DMS 273 treated with DMSO at 0.1 percent for 48 hours (cell line): ENCODE data around the gene PSAP.

Experiments
- DNase-seq: peaks from one replicate; lab custom pipeline; 2025; lab: John Stamatoyannopoulos, UW

PSAP gene

DNA sequence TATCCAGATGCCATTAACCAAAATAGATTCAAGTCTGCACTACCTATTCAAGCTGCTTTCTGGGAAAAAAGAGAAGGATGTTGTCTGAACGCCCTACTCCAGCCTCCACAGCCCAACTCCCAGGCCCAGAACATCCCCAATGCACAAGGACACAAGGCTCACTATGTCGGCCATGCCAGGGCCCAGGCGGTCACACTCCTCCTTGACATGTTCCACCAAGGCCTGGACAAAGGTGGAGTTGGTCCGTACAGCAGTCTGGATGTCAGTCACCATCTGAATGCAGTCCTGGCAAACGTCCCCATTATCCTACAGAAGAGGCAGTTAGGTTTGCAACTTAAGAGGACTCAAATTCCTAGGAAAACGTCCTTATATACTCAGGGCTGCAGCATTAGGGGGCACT, 23.2 kb downstream of the PSAP start:
- DNase-seq = no peak

DNA sequence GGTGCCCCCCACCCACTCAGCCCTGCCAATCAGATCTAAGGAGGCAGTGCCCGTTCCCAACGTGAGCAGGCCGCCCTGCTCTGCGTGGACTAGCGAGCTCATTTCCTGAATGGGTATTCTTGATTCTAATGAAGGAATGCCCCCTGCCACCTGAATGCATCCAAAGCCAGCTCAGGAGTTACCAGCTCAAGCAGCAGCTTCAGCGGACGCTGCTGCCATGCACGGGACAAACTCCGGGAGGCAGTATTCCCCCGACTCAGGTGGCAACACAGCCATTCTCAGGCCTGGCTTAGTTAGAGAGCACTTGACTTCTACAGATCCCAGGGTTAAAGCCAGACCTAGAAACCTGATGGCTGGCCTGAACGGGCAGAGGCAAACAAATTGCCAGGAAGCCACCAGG, 25.8 kb downstream of the PSAP start:
- DNase-seq = no peak

DNA sequence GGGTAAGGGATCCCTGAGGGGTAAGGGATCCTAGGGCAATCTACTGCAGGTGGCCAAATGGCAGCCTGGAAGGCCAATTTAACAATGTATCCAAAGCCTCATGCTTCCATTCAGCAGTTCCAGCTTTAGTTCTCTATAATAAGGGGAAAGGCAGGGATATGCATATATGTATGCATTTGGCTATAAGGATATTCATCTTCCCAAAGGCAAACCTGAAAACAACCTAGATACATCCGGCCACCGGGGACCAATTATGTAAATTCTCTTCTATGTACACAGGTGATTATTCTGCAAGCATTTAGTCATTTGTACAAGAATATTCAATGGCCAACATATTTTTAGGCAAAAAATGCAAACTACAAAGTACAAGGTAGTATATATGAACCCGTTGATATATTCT, 26.7 kb downstream of the PSAP start:
- no peak for DNase-seq

DNA sequence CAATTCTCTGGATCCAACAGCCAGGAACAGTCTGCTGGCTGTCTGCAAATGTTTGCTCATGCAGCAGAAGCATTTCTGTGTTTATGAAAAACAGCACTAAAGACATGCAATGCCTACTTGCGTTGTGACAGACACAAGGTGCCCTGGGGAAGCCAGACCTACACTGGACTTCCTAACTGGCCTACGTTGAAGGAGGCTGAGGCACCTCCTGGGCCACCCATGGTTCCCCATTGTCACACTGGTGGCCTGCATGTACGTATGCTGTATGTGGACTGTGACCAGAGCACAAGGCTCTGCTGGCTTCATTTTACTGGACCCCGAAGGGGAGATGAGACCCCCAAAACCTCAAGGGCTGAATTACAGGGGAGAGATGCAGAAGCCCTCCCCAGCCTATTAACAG, 27.7 kb downstream of the PSAP start:
- no peak for DNase-seq

DNA sequence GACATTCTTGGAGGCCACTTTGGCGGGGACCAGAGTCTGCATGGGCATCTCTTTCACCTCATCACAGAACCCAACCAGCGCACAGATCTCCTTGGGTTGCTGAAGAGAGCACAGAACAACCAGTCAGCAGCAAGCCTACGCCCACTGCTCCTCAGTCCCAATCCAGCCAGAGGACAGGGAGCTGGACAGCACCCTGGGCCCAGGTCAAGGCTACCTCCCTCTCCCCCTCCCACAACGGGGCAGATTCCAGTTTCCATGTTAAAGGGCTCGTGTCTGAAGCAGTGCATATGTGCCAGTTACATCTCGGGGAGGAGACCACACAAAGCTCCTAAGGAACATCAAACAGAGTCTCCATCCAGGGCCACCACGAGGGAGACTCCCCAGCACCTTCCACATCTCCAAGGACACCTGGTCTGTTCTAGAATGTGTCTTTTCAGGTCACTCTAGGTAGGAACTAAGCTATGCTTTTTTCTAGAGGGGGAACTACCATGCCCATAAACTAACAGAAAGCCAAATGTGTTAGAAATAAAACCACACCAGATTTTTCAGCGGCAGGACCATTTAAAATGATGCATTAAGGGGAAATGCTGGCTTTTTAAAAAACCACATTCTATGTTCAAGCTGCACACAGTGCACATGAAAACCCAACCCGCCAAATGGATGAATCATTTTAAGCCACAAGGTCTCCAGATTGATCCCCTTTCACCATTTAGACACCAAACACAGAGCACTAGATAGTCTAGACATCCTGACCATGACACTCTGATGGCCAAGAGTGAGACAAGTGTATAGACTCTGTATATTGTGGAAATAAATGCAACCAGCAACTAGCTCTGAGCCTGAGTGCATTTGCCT, 28.9 kb downstream of the PSAP start:
- DNase-seq = no peak

DNA sequence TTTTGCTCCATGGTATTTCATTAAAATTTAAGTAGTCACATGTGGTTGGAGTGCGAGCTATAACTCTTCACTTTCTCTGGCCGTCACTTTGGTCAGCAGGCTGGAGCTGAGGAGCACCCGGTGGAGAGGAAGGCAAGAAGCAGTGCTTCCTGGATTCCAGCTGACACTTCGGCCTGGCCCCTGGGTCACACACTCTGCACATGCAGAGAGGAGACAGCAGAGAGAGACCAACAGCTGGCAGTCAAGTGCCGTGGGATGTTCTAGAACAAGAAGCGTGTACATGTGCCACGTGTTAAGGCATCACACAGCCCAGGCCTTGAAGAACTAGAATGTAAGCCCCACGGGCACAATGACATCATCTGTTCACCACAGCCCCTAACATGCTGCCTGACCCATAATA, 30.1 kb downstream of the PSAP start:
- DNase-seq = no peak

DNA sequence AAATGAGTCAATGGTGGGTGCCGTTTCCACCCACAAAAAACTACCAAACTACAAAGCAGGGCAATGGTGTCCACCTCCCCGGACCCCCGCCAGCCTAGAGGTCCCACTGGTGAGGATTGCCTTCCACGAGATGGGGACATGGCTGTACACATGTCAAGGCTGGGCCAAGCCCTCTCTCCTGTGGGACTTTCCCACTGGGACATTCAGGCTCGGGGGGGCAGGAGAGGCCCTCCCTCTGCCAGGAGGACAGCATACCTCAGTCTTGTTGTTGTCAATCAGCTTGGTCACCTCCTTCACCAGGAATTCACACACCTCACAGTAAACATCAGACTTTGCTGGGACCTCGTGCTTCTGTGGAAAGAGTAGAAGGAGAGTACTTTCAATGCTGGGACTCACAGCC, 31.1 kb downstream of the PSAP start:
- DNase-seq = no peak

DNA sequence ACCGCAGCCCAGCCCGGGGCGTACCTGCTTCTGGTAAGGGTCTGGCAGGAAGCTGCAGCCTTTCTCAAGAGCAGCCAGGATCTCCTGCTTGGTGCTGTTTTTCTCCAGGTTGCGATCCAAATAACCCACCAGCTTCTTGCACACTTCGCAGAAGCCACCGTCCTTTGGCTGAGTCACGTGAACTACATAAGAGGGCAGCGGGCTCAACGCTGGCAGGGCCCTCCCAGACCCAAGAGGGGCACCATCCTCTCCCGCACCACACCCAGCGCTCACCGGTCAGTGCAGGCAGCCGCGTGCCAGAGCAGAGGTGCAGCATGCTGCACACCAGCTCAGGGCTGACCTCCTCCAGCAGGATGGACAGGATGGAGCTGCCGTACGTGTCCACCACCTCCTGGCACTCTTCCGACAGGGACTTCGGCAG, 31.6 kb downstream of the PSAP start:
- DNase-seq = no peak

DNA sequence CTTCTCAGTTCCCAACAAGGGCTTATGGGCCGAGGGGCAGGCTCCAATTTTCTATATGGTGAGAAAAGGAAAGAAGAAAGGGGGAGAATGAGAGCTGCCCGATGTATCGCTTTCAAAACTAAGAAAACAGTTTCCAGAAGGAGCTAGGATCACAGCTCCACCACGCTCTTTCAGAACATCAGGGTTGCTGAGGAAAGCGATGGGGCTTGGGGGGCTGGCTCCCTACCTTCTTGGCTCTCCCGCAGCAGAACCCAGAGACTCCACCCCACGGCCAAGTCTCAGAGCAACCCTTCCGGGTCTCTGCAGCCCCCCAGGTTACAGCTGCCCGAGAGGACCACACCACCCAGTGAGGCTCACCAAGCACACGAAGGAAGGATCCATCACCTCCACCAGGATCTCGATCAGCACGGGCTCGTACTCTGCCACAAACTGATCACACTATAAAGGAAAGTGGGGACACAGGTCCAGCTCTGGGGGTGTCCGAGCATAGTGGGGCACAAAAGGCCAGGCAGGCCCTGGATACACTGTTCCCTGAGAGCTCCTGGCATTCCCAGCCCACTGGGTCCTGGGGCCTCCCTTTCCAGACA, 32.3 kb downstream of the PSAP start:
- DNase-seq = no peak

DNA sequence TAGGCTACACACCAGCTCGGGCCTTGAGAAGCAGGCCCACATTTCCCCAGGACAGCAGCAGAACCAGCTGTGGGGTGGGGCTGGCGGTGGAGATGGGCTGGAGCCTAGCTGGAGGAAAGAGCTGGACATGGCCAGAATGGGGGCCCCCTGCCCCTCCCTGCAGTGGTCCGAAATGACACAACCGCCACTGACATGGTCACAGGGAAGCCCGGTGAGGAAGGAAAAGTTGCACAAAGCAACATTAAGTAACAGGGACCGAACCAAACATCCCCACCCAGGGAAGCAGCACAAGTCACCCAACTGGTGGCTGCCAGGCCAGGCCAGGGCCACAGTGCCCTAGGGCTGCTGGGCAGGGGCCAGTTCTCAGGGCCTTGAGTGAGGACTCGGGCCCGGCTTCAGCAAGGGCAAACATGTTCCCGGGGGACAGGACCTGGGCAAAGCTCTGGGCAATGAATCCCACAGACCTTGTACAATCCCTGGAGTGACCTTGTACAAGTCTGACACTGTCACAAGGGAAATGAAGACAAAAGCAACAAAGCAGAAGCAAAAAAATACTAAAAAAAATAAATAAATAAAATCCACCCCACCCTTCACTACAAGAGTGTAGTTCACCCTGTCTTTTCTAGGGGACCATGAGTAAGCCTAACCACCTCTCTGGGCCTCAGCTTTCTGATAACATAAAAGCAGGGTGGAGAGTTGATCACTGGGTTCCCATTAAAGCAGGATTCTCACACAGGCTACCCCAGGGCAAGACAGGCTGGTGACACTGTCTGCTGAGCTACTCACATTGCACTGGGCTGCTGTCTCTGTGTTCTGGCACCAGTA, 33.0 kb downstream of the PSAP start:
- no peak for DNase-seq

DNA sequence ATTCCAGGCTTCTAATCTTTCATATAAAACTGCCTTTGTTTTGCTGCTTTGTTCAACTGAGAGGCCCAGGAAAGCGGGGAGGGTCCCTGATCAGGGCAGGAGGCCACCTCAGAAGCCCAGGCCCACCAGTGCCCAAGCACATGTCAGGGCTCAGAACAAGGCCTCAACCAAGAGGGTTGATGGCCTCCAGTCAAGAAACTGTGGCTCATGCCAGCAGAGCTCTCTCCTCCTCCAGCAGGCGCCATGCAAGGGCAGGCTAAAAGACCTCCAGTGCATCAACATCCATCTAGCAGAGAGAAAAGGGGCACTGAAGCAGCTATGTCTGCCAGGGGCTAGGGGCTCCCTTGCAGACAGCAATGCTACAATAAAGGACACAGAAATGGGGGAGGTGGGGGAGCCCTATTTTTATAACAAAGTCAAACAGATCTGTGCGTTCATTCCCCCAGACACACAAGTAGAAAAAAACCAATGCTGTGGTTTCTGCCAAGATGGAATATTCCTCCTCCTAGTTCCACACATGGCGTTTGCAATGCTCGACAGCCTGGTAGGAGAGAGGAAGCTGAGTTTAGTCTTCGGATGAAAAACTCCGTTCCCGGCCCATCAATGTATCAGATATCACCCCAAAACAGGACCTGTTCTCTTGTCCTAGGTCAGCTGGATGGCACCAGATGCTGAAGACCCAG, 34.0 kb downstream of the PSAP start:
- no peak for DNase-seq

DNA sequence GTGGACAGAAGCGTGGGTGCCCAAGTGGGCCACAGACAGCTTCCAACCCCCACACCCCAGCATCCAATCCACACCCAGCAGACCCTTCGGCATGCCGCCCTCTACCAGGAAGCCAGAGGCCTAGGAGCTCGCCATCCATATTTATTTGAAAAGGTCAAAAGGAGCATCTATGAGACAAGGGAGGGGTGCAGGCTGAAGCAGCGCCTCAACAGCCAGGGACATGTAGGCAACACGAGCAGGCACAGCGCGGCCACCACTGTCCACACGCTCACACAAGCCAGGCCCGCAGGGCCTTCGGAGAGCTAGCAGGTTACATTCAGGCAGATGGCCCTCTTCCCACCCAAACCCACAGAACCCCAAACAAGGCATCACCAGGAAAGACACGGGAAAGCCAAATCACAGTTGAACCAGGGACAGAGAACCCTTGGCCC, 34.6 kb downstream of the PSAP start:
- no peak for DNase-seq

DNA sequence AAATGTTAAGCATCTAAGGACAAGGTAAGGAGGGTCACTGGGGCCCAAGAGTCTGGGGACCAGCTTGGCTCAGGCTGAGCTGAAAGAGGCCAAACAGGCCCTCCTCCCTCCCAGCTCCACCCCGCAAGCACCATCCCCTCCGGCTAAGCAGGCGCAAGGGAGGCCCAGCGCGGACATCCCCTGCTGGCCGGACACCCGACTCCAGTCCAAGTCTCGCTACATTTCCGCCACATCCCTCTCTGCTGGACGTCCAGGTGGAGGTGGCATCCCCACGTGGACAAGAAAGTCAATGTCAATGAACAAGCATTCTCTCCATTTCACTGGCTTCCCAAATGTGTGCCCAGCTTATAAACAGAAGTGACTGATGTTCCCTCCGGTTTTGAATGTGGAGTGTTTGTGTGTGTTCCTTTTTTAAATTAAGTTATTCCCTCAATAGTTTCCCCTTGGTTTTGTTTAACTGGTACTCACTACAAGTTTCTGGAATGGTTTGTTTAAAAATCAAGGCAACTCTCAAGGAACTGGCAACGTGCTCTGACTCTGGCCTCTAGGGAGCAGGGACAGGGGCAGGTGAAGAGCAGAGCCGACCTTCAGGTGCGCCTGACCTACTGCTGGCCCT, 35.4 kb downstream of the PSAP start:
- no peak for DNase-seq

DNA sequence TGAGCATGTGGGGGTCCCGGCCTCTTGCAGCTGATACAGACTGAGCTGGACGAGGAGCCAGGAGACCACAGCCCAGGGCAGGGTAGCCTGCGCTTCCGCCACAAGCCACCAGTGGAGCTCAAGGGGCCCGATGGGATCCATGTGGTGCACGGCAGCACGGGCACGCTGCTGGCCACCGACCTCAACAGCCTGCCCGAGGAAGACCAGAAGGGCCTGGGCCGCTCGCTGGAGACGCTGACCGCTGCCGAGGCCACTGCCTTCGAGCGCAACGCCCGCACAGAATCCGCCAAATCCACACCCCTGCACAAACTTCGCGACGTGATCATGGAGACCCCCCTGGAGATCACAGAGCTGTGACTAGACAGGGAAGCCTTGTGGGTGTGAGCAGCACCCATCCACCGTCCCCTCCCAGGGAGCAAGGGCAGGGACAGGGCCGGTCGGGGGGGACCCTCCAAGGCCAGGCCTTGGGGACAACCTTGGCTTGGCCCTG, 36.1 kb downstream of the PSAP start:
- DNase-seq = no peak

DNA sequence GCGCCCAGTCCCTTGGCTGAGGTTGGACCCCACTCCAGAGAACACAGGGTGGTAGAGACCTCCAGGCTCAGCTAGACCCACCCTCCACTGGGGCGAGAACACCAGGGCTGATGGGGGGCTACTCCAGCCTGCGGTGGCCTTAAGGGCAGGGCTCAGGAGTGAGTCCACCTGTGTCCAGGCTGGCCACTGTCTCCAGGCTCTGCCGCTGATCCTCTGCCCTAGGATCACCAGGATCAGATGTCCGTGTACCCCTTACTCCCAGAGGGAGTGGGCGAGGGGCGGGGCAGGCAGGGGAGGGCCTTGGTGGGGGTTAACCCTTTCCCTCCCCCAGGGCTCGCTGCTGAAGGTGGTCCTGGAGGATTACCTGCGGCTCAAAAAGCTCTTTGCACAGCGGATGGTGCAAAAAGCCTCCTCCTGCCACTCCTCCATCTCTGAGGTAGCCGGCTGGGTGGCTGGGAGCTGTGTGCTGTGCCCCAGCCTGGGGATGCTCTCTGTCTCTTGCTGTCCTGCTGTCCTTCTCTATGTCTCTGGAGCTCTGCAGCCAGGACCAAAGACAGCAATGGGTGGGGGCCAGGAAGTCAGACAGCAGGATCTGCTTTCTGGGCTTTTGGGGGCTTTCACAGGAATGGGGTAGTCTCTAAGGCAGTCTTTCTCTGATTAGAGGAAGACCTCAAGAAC, 38.0 kb downstream of the PSAP start:
- DNase-seq = no peak

DNA sequence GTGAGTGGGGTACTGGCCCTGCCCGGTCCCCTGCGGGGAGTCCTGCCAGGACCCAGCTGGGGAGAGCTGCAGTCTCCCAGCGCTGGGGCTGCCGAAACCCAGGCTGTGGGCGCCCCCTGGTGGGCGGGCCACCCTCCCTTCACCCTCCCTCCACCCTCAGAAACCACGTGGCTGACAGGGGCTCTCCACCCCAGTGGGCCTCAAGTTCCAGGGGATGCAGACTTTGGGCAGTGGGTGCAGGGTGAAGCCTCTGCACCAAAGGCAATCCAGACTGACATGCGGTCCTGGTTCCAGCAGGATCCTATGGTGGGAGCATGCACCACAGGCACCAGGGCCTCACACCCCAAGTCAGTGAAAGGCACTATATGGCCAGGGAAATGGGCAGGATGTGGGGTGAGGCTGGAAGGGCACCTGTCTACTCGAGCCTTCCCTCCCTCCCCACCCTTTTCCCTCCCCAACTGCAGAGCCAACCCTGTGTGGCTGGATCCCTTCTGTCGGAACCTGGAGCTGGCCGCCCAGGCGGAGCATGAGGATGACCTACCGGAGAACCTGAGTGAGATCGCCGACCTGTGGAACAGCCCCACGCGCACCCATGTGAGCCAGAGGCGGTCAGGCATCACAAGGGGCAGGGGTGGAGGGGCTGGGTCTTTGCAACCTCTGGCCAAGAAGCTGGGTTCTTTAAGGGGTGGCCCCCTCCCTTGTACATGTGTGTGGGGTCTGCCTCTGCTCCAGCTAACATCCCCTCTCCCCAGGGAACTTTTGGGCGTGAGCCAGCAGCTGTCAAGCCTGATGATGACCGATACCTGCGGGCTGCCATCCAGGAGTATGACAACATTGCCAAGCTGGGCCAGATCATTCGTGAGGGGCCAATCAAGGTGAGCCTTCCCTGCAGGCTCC, 38.8 kb downstream of the PSAP start:
- DNase-seq = no peak

DNA sequence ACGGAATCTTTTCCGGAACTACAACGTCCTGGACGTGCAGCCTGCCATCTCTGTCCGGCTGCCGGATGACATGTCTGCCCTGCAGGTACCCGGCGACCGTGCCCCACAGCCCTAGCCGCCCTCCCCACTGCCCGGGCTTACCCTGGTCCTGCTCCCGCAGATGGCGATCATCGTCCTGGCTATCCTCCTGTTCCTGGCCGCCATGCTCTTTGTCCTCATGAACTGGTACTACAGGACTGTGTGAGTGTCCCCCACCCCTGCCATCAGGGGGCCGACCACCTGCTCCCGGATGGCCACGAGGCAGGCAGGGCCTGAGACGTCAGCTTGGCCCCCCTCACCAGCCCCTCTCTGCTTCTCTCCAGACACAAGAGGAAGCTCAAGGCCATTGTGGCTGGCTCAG, 39.7 kb downstream of the PSAP start:
- no peak for DNase-seq

DNA sequence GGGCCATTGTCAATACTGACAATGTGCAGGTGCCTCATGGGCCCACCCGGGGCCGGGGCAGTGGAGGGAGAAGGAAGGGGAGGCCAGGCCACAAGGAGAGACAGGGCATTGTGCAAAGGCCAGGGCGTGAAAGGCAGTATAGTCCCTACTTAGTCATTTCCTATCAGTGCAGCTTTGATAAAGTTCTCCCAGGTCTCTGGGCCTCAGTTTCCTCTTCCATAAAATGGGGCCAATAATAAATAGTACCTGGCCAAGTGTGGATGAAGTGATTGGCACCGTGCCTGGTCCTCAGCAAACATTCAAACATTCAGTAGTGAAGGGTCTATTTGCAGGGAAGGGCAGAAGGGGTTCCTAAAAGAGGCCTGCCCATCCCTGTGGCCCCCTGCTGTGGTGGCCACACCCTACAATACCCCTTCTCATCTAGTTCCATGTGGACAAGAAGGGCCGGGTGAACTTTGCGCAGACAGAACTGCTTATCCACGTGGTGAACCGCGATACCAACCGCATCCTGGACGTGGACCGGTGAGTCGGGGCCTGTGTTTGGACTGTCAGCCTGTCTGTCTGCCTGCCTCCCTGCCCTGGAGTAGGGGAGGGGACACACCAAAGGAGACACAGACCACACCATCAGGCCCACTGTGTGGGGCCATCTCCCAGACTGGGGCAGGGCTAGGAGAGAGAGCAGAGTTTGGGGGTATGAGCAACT, 40.9 kb downstream of the PSAP start:
- no peak for DNase-seq

DNA sequence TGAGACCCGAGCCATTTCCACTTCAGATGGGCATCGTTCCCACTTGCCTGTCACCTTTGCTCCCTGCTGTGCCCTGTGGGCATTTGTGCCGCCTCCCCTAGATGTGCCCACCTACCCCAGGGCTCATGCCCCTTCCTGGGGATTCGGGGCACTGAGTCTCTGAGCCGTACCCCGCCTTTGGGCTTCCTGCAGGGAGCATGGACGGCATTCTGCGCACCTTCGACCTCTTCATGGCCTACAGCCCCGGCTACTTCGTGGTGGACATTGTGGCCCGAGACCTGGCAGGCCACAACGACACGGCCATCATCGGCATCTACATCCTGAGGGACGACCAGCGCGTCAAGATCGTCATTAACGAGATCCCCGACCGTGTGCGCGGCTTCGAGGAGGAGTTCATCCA, 41.4 kb downstream of the PSAP start:
- DNase-seq = no peak
